WTC11 (cell line): ENCODE measurements around the gene NIT2. TPM values are rescaled to one million over a fixed set of nuclear protein-coding genes. Genes with fewer than 3 reads are reported as not detected.

Experiments used
- ATAC-seq: fragments of 200-7000 bp; cut with Tn5 transposase; 2 replicates; pipeline ENCODE4 v1.10.0; 2021; ENCODE audit warnings: mild to moderate bottlenecking, moderate library complexity
- CTCF ChIA-PET: fragments of 300-600 bp; sonication (Branson Sonifier 250); formaldehyde crosslinking; loops from one replicate; lab custom pipeline; 2021; ENCODE audit warnings: antibody characterized with exemption; lab: Charles Lee
- POLR2A ChIA-PET: fragments of 350-600 bp; sonication (Branson Sonifier 250); formaldehyde crosslinking; loops from one replicate; lab custom pipeline; 2021; ENCODE audit warnings: antibody characterized with exemption; lab: Charles Lee
- DNase-seq: peaks from one replicate; pipeline ENCODE4 v3.0.0; 2021; ENCODE audit warnings: low spot score
- H3K27ac Mint-ChIP-seq: 2 replicates; pipeline ENCODE4 v1.8.0; 2021; ENCODE audit warnings: mixed read lengths
- H3K27me3 Mint-ChIP-seq: 2 replicates; pipeline ENCODE4 v1.8.0; 2021; ENCODE audit warnings: low read depth, mild to moderate bottlenecking, moderate library complexity, mixed read lengths
- H3K36me3 Mint-ChIP-seq: 2 replicates; pipeline ENCODE4 v1.8.0; 2021; ENCODE audit warnings: mixed read lengths
- H3K4me1 Mint-ChIP-seq: 2 replicates; pipeline ENCODE4 v1.8.0; 2022; ENCODE audit warnings: mixed read lengths
- H3K4me3 Mint-ChIP-seq: 2 replicates; pipeline ENCODE4 v1.8.0; 2021; ENCODE audit warnings: mild to moderate bottlenecking, moderate library complexity, mixed read lengths
- H3K9me3 Mint-ChIP-seq: 2 replicates; pipeline ENCODE4 v1.8.0; 2021; ENCODE audit warnings: mixed read lengths
- AFF4 ChIP-seq: sonication (generic); formaldehyde crosslinking; IDR thresholded peaks from 2 replicates; pipeline ENCODE4 v1.8.1; 2023; ENCODE audit warnings: mild to moderate bottlenecking, missing genetic modification reagents, borderline replicate concordance
- ARID4B ChIP-seq: sonication (generic); formaldehyde crosslinking; IDR thresholded peaks from 2 replicates; pipeline ENCODE4 v1.8.0; 2023; ENCODE audit warnings: missing genetic modification reagents, mild to moderate bottlenecking, borderline replicate concordance
- CBFB ChIP-seq: sonication (generic); formaldehyde crosslinking; IDR thresholded peaks from 2 replicates; pipeline ENCODE4 v1.8.1; 2022; ENCODE audit warnings: mild to moderate bottlenecking, low read depth, missing genetic modification reagents
- EMX1 ChIP-seq: fragments of 250-450 bp; sonication (Bioruptor Pico); IDR thresholded peaks from 2 replicates; pipeline ENCODE4 v1.8.0; 2021; ENCODE audit warnings: mild to moderate bottlenecking
- FOXP1 ChIP-seq: sonication (generic); formaldehyde crosslinking; IDR thresholded peaks from 2 replicates; pipeline ENCODE4 v1.8.0; 2022; ENCODE audit warnings: missing genetic modification reagents, mild to moderate bottlenecking, moderate library complexity, borderline replicate concordance
- JAZF1 ChIP-seq: fragments of 250-450 bp; sonication (Bioruptor Pico); IDR thresholded peaks from 2 replicates; pipeline ENCODE4 v1.9.0; 2021; ENCODE audit warnings: moderate library complexity, mild to moderate bottlenecking, inconsistent platforms
- ZNF121 ChIP-seq: sonication (generic); formaldehyde crosslinking; IDR thresholded peaks from 2 replicates; pipeline ENCODE4 v1.8.0; 2023; ENCODE audit warnings: missing genetic modification reagents
- ZNF423 ChIP-seq: fragments of 250-450 bp; sonication (Bioruptor Pico); IDR thresholded peaks from 2 replicates; pipeline ENCODE4 v2.1.2; 2022; ENCODE audit warnings: mild to moderate bottlenecking, moderate library complexity
- ZNF532 ChIP-seq: fragments of 250-450 bp; sonication (Bioruptor Pico); IDR thresholded peaks from 2 replicates; pipeline ENCODE4 v1.9.0; 2021; ENCODE audit warnings: mild to moderate bottlenecking, borderline replicate concordance
- ZSCAN18 ChIP-seq: fragments of 250-450 bp; sonication (Bioruptor Pico); IDR thresholded peaks from 2 replicates; pipeline ENCODE4 v2.1.2; 2022; ENCODE audit warnings: mild to moderate bottlenecking, moderate library complexity
- total RNA-seq: library from RNA; stranded (reverse); gene quantifications from 3 replicates; pipeline ENCODE4 v1.2.3, GENCODE V29; 2021
- TF ChIP-seq, protein P1 (sequence below): sonication (generic); formaldehyde crosslinking; IDR thresholded peaks from 2 replicates; pipeline ENCODE4 v1.8.1; 2023; ENCODE audit warnings: mild to moderate bottlenecking, moderate library complexity, missing genetic modification reagents
- TF ChIP-seq, protein P2 (sequence below): sonication (generic); formaldehyde crosslinking; IDR thresholded peaks from 2 replicates; pipeline ENCODE4 v1.8.0; 2023; ENCODE audit warnings: mild to moderate bottlenecking, missing genetic modification reagents

Gene NIT2
- total RNA-seq, 1 experiment from 2014 or later = 27.3 TPM

- TF ChIP-seq ZNF532 (CRISPR knock-in tag) (no peak), FOXP1 (no peak), EMX1 (CRISPR knock-in tag) (no peak), ZSCAN18 (CRISPR knock-in tag) (no peak), AFF4 (CRISPR knock-in tag) (no peak), JAZF1 (CRISPR knock-in tag) (no peak), ZNF121 (CRISPR knock-in tag) (no peak), ZNF423 (CRISPR knock-in tag) (no peak)
- TF ChIP-seq, protein P1, sequence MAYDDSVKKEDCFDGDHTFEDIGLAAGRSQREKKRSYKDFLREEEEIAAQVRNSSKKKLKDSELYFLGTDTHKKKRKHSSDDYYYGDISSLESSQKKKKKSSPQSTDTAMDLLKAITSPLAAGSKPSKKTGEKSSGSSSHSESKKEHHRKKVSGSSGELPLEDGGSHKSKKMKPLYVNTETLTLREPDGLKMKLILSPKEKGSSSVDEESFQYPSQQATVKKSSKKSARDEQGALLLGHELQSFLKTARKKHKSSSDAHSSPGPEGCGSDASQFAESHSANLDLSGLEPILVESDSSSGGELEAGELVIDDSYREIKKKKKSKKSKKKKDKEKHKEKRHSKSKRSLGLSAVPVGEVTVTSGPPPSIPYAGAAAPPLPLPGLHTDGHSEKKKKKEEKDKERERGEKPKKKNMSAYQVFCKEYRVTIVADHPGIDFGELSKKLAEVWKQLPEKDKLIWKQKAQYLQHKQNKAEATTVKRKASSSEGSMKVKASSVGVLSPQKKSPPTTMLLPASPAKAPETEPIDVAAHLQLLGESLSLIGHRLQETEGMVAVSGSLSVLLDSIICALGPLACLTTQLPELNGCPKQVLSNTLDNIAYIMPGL (CRISPR knock-in tag) = no peak
- TF ChIP-seq, protein P2, sequence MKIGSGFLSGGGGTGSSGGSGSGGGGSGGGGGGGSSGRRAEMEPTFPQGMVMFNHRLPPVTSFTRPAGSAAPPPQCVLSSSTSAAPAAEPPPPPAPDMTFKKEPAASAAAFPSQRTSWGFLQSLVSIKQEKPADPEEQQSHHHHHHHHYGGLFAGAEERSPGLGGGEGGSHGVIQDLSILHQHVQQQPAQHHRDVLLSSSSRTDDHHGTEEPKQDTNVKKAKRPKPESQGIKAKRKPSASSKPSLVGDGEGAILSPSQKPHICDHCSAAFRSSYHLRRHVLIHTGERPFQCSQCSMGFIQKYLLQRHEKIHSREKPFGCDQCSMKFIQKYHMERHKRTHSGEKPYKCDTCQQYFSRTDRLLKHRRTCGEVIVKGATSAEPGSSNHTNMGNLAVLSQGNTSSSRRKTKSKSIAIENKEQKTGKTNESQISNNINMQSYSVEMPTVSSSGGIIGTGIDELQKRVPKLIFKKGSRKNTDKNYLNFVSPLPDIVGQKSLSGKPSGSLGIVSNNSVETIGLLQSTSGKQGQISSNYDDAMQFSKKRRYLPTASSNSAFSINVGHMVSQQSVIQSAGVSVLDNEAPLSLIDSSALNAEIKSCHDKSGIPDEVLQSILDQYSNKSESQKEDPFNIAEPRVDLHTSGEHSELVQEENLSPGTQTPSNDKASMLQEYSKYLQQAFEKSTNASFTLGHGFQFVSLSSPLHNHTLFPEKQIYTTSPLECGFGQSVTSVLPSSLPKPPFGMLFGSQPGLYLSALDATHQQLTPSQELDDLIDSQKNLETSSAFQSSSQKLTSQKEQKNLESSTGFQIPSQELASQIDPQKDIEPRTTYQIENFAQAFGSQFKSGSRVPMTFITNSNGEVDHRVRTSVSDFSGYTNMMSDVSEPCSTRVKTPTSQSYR (CRISPR knock-in tag) = no peak
Observed at GRCh38 chr3:100338911-100339310, 4.4 kb downstream of the NIT2 start (continued).

DNA sequence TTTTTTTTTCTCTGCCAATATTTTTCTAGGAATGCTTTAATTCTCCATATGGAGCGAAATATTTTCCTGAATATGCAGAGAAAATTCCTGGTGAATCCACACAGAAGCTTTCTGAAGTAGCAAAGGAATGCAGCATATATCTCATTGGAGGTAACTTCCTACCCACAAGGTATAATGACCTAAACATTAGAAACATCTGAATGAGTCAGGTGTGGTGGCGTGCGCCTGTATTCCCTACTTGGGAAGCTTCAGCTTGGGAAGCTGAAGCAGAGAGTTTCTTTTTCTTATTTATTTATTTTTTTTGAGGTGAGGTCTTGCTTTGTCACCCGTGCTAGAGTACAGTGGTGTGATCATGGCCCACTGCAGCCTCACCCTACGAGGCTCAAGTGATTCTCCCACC is 5.2 kb downstream of the NIT2 start:
- ATAC-seq (no peak), DNase-seq (no peak)
- Mint-ChIP-seq H3K27me3 (peaks cover 5% of the 10 kb centered on the region; the same call in 1 of the 2 replicates), H3K27ac (no peak overlapping the region), H3K36me3 (peaks cover 10% of the 10 kb centered on the region), H3K9me3 (no peaks in the 10 kb centered on the region), H3K4me3 (no peak overlapping the region), H3K4me1 (peaks cover 17% of the 10 kb centered on the region)
- POLR2A ChIA-PET = no interaction called here
- CTCF ChIA-PET = interaction anchor here (0.9 kb wide), 1 partner anchor 23 kb away, joined by 3 read pairs; no protein-coding TSS in a partner anchor
- no peak for TF ChIP-seq AFF4 (CRISPR knock-in tag)
- no peak for TF ChIP-seq ARID4B (CRISPR knock-in tag)
- TF ChIP-seq CBFB (CRISPR knock-in tag) = no peak
